PC-9 (cell line): ENCODE measurements around the gene LZTS3. TPM values are rescaled to one million over a fixed set of nuclear protein-coding genes. Genes with fewer than 3 reads are reported as not detected.
A peak's percentile ranks its signal among the peaks of the same experiment; 100 is the strongest.

Source experiments
- BruUV-seq: library from RNA; stranded (reverse); fragments of 400-500 nt; replicated peaks from 2 replicates; lab custom pipeline; 2021; lab: Mats Ljungman, UMichigan
- CTCF ChIA-PET: fragments of 300-600 bp; sonication (Branson Sonifier 250); formaldehyde crosslinking; loops from one replicate; lab custom pipeline; 2022; ENCODE audit warnings: antibody characterized with exemption; lab: Charles Lee
- POLR2A ChIA-PET: fragments of 300-600 bp; sonication (Branson Sonifier 250); formaldehyde crosslinking; loops from one replicate; lab custom pipeline; 2022; ENCODE audit warnings: antibody characterized with exemption; ENCODE audit not compliant: unreplicated experiment; lab: Charles Lee
- DNase-seq, 2 experiments: peaks; one replicate each; pipeline versions ENCODE4 v3.0.0 to v3.0.0-alpha.2; 2015 to 2022; ENCODE audit warnings: mixed read lengths in 1 of 2
- H2AFZ ChIP-seq: fragments of 200-600 bp; sonication (generic); 2 replicates; pipeline ENCODE4 v1.8.1; 2017; ENCODE audit warnings: antibody characterized with exemption
- H3F3A ChIP-seq: fragments of 200-600 bp; sonication (generic); 2 replicates; pipeline ENCODE4 v1.8.1; 2017; ENCODE audit warnings: antibody characterized with exemption, mild to moderate bottlenecking, low read depth; ENCODE audit not compliant: insufficient read depth
- H3K27ac ChIP-seq: fragments of 200-600 bp; sonication (generic); 2 replicates; pipeline ENCODE4 v1.6.1; 2016; ENCODE audit warnings: mixed run types
- H3K27me3 ChIP-seq: fragments of 200-600 bp; sonication (generic); 2 replicates; pipeline ENCODE4 v1.6.1; 2016; ENCODE audit warnings: low read depth, mixed run types; ENCODE audit not compliant: insufficient read depth
- H3K36me3 ChIP-seq: fragments of 200-600 bp; sonication (generic); 2 replicates; pipeline ENCODE4 v1.6.1; 2016; ENCODE audit warnings: low read depth, mixed run types
- H3K4me1 ChIP-seq: fragments of 200-600 bp; sonication (generic); replicated peaks from 2 replicates; pipeline ENCODE4 v1.6.1; 2016; ENCODE audit warnings: mixed run types; ENCODE audit not compliant: insufficient read depth
- H3K4me2 ChIP-seq: fragments of 200-600 bp; sonication (generic); 2 replicates; pipeline ENCODE4 v1.6.1; 2017; ENCODE audit warnings: mixed run types
- H3K4me3 ChIP-seq: fragments of 200-600 bp; sonication (generic); 2 replicates; pipeline ENCODE4 v1.6.1; 2016; ENCODE audit warnings: mixed run types
- H3K79me2 ChIP-seq: fragments of 200-600 bp; sonication (generic); 2 replicates; pipeline ENCODE4 v1.6.1; 2017; ENCODE audit warnings: low read depth, mixed run types
- H3K9me2 ChIP-seq: fragments of 200-600 bp; sonication (generic); 2 replicates; pipeline ENCODE4 v1.8.1; 2017; ENCODE audit warnings: mild to moderate bottlenecking; ENCODE audit not compliant: insufficient read depth
- H3K9me3 ChIP-seq: fragments of 200-600 bp; sonication (generic); 2 replicates; pipeline ENCODE4 v1.8.1; 2016; ENCODE audit warnings: low read depth; ENCODE audit not compliant: insufficient read depth
- H4K20me1 ChIP-seq: fragments of 200-600 bp; sonication (generic); 2 replicates; pipeline ENCODE4 v1.8.1; 2017; ENCODE audit not compliant: insufficient read depth
- CTCF ChIP-seq: fragments of 200-600 bp; sonication (generic); conservative IDR thresholded peaks from 2 replicates; pipeline ENCODE4 v1.6.1; 2017; ENCODE audit warnings: mixed run types, antibody characterized with exemption, mild to moderate bottlenecking, moderate library complexity
- EZH2 ChIP-seq: fragments of 200-600 bp; sonication (generic); IDR thresholded peaks from 2 replicates; pipeline ENCODE4 v1.8.0; 2017; ENCODE audit warnings: antibody characterized with exemption, low read depth
- intact Hi-C: fragments of 100-400 bp; cut with micrococcal nuclease; formaldehyde crosslinking; loops from one replicate; pipeline ENCODE4 v1.10.0; 2022; ENCODE audit not compliant: unreplicated experiment
- total RNA-seq: library from RNA; stranded (reverse); gene quantifications from 2 replicates; pipeline ENCODE4 v1.2.3, GENCODE V29; 2021

LZTS3 gene
- total RNA-seq, 1 experiment from 2014 or later, result 10.4 TPM

DNA sequence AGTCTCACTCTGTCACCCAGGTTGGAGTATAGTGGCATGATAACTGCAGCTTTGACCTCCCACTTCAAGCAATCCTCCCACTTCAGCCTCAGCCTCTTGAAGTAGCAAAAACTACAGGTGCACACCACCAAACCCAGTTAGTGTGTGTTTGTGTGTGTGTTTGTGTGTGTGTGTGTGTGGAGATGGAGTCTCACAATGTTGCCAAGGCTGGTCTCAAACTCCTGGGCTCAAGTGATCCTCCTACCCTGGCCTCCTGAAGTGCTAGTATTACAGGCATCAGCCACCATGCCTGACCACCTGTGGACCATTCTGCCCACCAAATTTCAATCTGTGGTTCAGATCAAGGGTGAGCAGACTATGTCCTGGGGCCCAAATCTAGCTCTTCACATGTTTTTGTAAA lies 22.4 kb downstream of the LZTS3 start:
- no peaks in the 10 kb centered on the region for H3F3A ChIP-seq
- ChIA-PET POLR2A (no interaction called here), CTCF (no interaction called here)
- H4K20me1 ChIP-seq, result peaks cover 70% of the 10 kb centered on the region
- no peak overlapping the region for H3K4me2 ChIP-seq
- TF ChIP-seq EZH2, result no peak
- TF ChIP-seq CTCF, result no peak
- no peaks in the 10 kb centered on the region for H3K9me3 ChIP-seq
- TSS peak; percentile 2 for BruUV-seq
- H3K4me1 ChIP-seq, result no peaks in the 10 kb centered on the region
- H3K4me3 ChIP-seq, result no peak overlapping the region
- H2AFZ ChIP-seq, result no peak overlapping the region
- H3K27ac ChIP-seq, result no peak overlapping the region
- 0 out of 2 replicates have a peak, but pooled peaks cover 5% of the 10 kb centered on the region for H3K36me3 ChIP-seq
- no peaks in the 10 kb centered on the region for H3K9me2 ChIP-seq
- H3K27me3 ChIP-seq, result no peaks in the 10 kb centered on the region
- peaks cover 54% of the 10 kb centered on the region for H3K79me2 ChIP-seq
- intact Hi-C loops, result no loop called here
- DNase-seq, result no peak

DNA sequence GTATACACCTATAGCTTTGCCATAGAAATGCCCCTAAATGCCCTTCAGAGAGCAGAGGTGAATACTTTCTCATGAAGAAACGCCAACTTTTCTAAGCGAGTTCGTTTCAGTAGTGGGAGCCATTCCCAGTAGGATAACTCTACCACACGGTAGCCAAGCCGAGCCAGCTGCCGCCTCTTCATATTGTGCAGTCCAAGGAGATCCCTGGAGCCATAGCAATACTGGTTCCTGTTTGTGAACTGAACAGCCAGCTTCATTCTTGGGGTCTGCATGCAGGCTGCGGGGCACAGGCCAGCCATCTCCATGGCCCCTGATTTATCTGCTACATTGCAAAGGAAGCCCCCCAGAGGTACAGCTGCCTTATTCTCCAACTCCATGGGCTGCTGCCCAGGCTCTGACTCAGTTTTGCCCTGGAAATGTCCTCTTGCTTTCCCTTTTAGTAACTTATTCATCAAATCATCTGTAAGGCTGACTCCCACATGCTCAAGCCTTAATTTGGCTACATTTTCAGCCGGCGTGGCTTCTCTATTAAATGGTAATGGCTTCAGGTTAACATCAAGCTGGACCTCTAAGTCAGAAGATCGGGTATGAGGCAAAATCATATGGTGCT lies 26.5 kb downstream of the LZTS3 start:
- Histone ChIP-seq H3K79me2 (peaks cover 16% of the 10 kb centered on the region), H3K4me3 (no peak overlapping the region), H3K4me1 (no peaks in the 10 kb centered on the region), H3K27me3 (no peaks in the 10 kb centered on the region), H3K4me2 (no peak overlapping the region), H3K9me2 (no peaks in the 10 kb centered on the region), H2AFZ (no peak overlapping the region), H3K36me3 (peaks cover 10% of the 10 kb centered on the region; the same call in 1 of the 2 replicates), H4K20me1 (peaks cover 43% of the 10 kb centered on the region), H3K27ac (no peak overlapping the region), H3K9me3 (no peaks in the 10 kb centered on the region), H3F3A (no peaks in the 10 kb centered on the region)
- DNase-seq, result no peak
- POLR2A ChIA-PET, result no interaction called here
- CTCF ChIA-PET, result no interaction called here
- intact Hi-C loops, result no loop called here
- no TSS peak for BruUV-seq
- TF ChIP-seq CTCF (no peak), EZH2 (no peak)

GRCh38 chr20:3141757-3142156 lies 31.6 kb downstream of the LZTS3 start:
- H4K20me1 ChIP-seq, result peaks cover 12% of the 10 kb centered on the region; the same call in 1 of the 2 replicates
- H3K79me2 ChIP-seq, result no peaks in the 10 kb centered on the region
- ChIA-PET POLR2A (no interaction called here), CTCF (no interaction called here)
- BruUV-seq, result no TSS peak
- H3F3A ChIP-seq, result no peaks in the 10 kb centered on the region
- H3K9me2 ChIP-seq, result no peaks in the 10 kb centered on the region
- H3K4me2 ChIP-seq, result no peak overlapping the region
- TF ChIP-seq CTCF, result no peak
- no peak for TF ChIP-seq EZH2
- intact Hi-C loops, result no loop called here
- H3K9me3 ChIP-seq, result no peaks in the 10 kb centered on the region
- peaks cover 5% of the 10 kb centered on the region; the same call in 1 of the 2 replicates for H3K36me3 ChIP-seq
- H3K27me3 ChIP-seq, result no peaks in the 10 kb centered on the region
- no peaks in the 10 kb centered on the region for H3K4me1 ChIP-seq
- no peak overlapping the region for H3K4me3 ChIP-seq
- H3K27ac ChIP-seq, result no peak overlapping the region
- no peak overlapping the region for H2AFZ ChIP-seq
- DNase-seq, result no peak
